ENCODE data around the gene NFS1.
"Not testable (repeated sequence)": the region's sequence is repeated elsewhere in the genome, so short reads cannot be mapped to it uniquely, and the experiment has no call there.

DNA sequence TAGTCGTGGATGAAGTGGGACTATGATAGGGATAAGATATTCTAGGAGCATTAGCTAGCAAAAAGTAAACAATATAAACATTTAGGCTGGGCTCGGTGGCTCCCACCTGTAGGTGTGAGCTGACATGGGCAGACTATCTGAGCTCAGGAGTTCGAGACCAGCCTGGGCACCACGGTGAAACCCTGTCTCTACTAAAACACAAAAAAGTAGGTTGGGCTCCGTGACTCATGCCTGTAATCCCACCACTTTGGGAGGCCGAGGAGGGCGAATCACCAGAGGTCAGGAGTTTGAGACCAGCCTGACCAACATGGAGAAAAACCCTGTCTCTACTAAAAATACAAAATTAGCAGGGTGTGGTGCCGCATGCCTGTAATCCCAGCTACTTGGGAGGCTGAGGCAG lies 19.2 kb upstream of the NFS1 start:
- TF ChIP-seq, protein P1, sequence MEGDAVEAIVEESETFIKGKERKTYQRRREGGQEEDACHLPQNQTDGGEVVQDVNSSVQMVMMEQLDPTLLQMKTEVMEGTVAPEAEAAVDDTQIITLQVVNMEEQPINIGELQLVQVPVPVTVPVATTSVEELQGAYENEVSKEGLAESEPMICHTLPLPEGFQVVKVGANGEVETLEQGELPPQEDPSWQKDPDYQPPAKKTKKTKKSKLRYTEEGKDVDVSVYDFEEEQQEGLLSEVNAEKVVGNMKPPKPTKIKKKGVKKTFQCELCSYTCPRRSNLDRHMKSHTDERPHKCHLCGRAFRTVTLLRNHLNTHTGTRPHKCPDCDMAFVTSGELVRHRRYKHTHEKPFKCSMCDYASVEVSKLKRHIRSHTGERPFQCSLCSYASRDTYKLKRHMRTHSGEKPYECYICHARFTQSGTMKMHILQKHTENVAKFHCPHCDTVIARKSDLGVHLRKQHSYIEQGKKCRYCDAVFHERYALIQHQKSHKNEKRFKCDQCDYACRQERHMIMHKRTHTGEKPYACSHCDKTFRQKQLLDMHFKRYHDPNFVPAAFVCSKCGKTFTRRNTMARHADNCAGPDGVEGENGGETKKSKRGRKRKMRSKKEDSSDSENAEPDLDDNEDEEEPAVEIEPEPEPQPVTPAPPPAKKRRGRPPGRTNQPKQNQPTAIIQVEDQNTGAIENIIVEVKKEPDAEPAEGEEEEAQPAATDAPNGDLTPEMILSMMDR (IDR thresholded peaks at IDR 0.05): not testable (repeated sequence)
- not testable (repeated sequence) for TF ChIP-seq ZFX (IDR thresholded peaks at IDR 0.05; ENCODE audit: borderline replicate concordance)

Measured in 22Rv1 (cell line).